Neural crest cell (in vitro differentiated cells): ENCODE data around the gene CSNK2B. TPM values are rescaled to one million over a fixed set of nuclear protein-coding genes. Genes with fewer than 3 reads are reported as not detected.

Experiments used
- DNase-seq: peaks from one replicate; pipeline ENCODE4 v3.0.0; 2021; ENCODE audit warnings: low read depth, mixed read lengths, low spot score
- H3K27ac Mint-ChIP-seq: one replicate; pipeline ENCODE4 v1.8.0; 2021; ENCODE audit warnings: mild to moderate bottlenecking, mixed read lengths; ENCODE audit not compliant: unreplicated experiment
- H3K27me3 Mint-ChIP-seq: 2 replicates; pipeline ENCODE4 v1.8.0; 2021; ENCODE audit warnings: low read depth, mild to moderate bottlenecking, mixed read lengths
- H3K36me3 Mint-ChIP-seq: 2 replicates; pipeline ENCODE4 v1.8.0; 2021; ENCODE audit warnings: low read depth, mild to moderate bottlenecking, mixed read lengths
- H3K4me1 Mint-ChIP-seq: 2 replicates; pipeline ENCODE4 v1.8.0; 2021; ENCODE audit warnings: mixed read lengths
- H3K4me3 Mint-ChIP-seq: one replicate; pipeline ENCODE4 v1.8.0; 2021; ENCODE audit warnings: mild to moderate bottlenecking, mixed read lengths
- H3K9me3 Mint-ChIP-seq: 2 replicates; pipeline ENCODE4 v1.8.0; 2021; ENCODE audit warnings: mixed read lengths
- long read RNA-seq: library from polyadenylated mRNA; unstranded; transcript quantifications from one replicate; pipeline ENCODE4 v2.0.0, GENCODE V29; 2020
- total RNA-seq: library from RNA; stranded (reverse); gene quantifications from 2 replicates; pipeline ENCODE4 v1.2.1, GENCODE V29; 2021
- TF ChIP-seq, protein P1 (sequence below): fragments of 200-600 bp; sonication (generic); conservative IDR thresholded peaks from 2 replicates; pipeline ENCODE4 v1.5.0; 2021; ENCODE audit warnings: antibody characterized with exemption, mild to moderate bottlenecking

The CSNK2B gene
- 185 and 188 TPM in 2 replicates for total RNA-seq
- long read RNA-seq, transcript CSNK2B-203 (7 exons, 948 nt) = major isoform, 37 of 41 reads
- long read RNA-seq, partial matches to known transcripts = 0 of 41 reads
- long read RNA-seq, other reads (novel, unspliced or antisense) = 3 of 41 reads

GRCh38 chr6:31665501-31666336, at the start of gene CSNK2B:
CSNK2B (plus strand) TSS chr6:31666080; CDS start chr6:31666832, 752 bp downstream.
- Mint-ChIP-seq H3K27ac (peak within 1 kb of the TSS; percentile 81), H3K4me1 (peaks cover 39% of the 10 kb centered on the region), H3K36me3 (peaks cover 8% of the 10 kb centered on the region), H3K27me3 (no peaks in the 10 kb centered on the region), H3K9me3 (no peaks in the 10 kb centered on the region), H3K4me3 (peak within 1 kb of the TSS; percentile 93)
- TF ChIP-seq, protein P1, sequence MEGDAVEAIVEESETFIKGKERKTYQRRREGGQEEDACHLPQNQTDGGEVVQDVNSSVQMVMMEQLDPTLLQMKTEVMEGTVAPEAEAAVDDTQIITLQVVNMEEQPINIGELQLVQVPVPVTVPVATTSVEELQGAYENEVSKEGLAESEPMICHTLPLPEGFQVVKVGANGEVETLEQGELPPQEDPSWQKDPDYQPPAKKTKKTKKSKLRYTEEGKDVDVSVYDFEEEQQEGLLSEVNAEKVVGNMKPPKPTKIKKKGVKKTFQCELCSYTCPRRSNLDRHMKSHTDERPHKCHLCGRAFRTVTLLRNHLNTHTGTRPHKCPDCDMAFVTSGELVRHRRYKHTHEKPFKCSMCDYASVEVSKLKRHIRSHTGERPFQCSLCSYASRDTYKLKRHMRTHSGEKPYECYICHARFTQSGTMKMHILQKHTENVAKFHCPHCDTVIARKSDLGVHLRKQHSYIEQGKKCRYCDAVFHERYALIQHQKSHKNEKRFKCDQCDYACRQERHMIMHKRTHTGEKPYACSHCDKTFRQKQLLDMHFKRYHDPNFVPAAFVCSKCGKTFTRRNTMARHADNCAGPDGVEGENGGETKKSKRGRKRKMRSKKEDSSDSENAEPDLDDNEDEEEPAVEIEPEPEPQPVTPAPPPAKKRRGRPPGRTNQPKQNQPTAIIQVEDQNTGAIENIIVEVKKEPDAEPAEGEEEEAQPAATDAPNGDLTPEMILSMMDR = no peak
- peak; percentile 95 for DNase-seq

GRCh38 chr6:31617010-31617409, 48.9 kb upstream of the CSNK2B start:
- Mint-ChIP-seq H3K9me3 (no peaks in the 10 kb centered on the region), H3K27ac (no peak overlapping the region), H3K4me3 (peak overlapping the region; percentile 71)

DNA sequence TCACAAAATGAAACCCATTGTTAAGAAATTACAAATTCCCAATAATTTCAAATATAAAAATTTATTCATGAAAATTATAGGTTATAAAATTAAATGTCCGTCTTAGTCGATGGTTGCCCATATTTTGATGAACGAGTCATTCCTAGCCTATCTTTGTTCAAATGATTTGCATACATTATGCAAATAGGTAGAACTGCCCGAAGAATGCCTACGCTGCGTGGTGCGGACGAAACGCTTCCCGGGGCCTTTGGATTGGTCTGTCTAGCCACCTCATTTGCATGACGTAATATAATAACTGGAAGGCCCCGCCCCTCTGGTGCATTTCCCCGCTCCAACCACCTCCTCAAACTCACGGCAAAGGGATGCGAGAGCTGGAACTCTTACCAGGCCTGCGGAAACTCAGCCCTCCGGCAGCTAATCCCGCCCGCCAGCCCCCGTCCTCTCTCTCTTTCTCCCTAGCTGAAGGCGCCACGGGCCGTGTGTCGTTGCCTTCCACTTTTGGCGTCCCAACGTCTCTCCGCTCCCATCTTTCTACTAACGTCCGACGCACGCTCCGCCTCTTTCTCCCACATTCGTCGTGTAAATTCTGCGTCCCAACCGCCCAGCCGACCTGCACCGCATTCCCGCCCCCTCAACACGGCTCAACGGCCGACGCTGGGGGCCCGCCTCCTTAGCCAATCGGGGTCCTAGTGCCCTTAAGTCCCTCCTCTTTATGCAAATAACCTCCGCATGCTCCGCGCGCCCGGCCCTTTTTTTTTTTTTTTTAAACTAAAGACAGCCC, 45.9 kb upstream of the CSNK2B start:
- DNase-seq = peak; percentile 91
- no peaks in the 10 kb centered on the region for H3K9me3 Mint-ChIP-seq
- H3K36me3 Mint-ChIP-seq = peaks cover 19% of the 10 kb centered on the region
- H3K4me1 Mint-ChIP-seq = peaks cover 35% of the 10 kb centered on the region
- no peaks in the 10 kb centered on the region for H3K27me3 Mint-ChIP-seq
- H3K4me3 Mint-ChIP-seq = peak overlapping the region; percentile 89
- peak overlapping the region; percentile 96 for H3K27ac Mint-ChIP-seq
- TF ChIP-seq, protein P1 = no peak

More at GRCh38 chr6:31617010-31617409, 48.9 kb upstream of the CSNK2B start:
- DNase-seq = no peak
- Mint-ChIP-seq H3K36me3 (peaks cover 7% of the 10 kb centered on the region), H3K27me3 (no peaks in the 10 kb centered on the region), H3K4me1 (peaks cover 22% of the 10 kb centered on the region)
- TF ChIP-seq, protein P1 = no peak

DNA sequence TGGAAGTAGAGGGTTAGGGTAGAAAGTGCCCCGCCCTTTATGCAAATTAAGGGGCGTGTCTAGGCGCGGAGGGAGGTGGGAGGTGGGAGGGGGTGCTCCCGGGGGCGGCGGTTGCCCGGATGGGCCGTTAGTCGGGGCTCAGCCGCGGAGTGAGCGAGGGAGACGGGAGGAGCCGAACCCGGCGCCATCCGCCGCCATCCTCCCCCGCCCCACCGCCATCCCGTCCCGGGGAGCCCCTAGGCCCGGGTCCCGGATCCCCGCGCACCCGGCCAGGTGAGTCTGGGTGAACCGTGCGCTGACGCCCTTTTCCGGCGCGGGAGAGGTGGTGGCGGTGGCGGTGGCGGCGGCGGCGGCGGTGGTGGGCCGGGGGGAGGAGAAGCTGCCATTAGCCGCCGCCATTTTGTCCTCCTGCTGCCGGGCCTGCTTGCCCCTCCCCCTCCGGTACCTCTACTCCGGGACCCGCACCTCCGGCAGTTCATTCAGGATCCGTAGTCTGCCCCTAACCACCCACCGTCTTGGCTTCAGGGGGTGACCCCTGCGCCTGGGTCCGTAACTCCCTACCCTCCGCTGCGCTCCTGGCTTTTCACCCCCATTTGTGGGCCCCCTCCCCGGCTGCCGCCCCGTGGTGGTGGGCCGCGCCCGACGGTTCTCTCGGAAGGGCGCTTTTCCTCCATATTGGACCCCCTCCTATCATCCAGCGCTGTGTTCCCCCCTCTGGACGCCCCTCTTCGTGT, 45.1 kb upstream of the CSNK2B start, which contains the start of gene PRRC2A:
Gene PRRC2A, plus strand, starts transcription at position 130 of the 734 bp plus-strand sequence. CDS start 2,075 bp downstream, outside the sequence.
- Mint-ChIP-seq H3K27me3 (no peaks in the 10 kb centered on the region), H3K4me3 (peak within 1 kb of the TSS; percentile 96), H3K9me3 (no peaks in the 10 kb centered on the region), H3K36me3 (peaks cover 23% of the 10 kb centered on the region), H3K27ac (peak within 1 kb of the TSS; percentile 97), H3K4me1 (peaks cover 35% of the 10 kb centered on the region)
- DNase-seq = peak; percentile 74
- TF ChIP-seq, protein P1 = no peak
